ENCODE results near the gene ATP6V0B. TPM values are rescaled to one million over a fixed set of nuclear protein-coding genes. Genes with fewer than 3 reads are reported as not detected.

The ATP6V0B gene
- total RNA-seq, 1 donor from 2014 or later = 195 TPM

GRCh38 chr1:43977376-43978263 is 2.9 kb downstream of the ATP6V0B start:
- H3K9me3 Mint-ChIP-seq = no peaks in the 10 kb centered on the region
- H3K27ac Mint-ChIP-seq = no peak overlapping the region
- intact Hi-C loops (cut with micrococcal nuclease) = loop anchor here (10.0 kb wide), 1 partner anchor 613 kb away; the partner anchor contains the start of gene ELOVL1
- peaks cover 38% of the 10 kb centered on the region for H3K36me3 Mint-ChIP-seq (ENCODE audit: low read depth)
- peaks cover 58% of the 10 kb centered on the region for H3K4me1 Mint-ChIP-seq (ENCODE audit: low read depth)
- H3K4me3 Mint-ChIP-seq = peak overlapping the region; percentile 85
- no peak for DNase-seq (ENCODE audit: low spot score)
- peaks cover 1% of the 10 kb centered on the region for H3K27me3 Mint-ChIP-seq (ENCODE audit: insufficient read depth)

- no peak for DNase-seq (ENCODE audit: low spot score)
- intact Hi-C loops (cut with micrococcal nuclease) = loop anchor here (10.0 kb wide), 1 partner anchor 613 kb away; the partner anchor contains the start of gene ELOVL1
- H3K27me3 Mint-ChIP-seq (ENCODE audit: insufficient read depth) = peaks cover 1% of the 10 kb centered on the region
- peak overlapping the region; percentile 85 for H3K4me3 Mint-ChIP-seq
- H3K27ac Mint-ChIP-seq = no peak overlapping the region
- peaks cover 56% of the 10 kb centered on the region for H3K4me1 Mint-ChIP-seq (ENCODE audit: low read depth)
- peaks cover 35% of the 10 kb centered on the region for H3K36me3 Mint-ChIP-seq (ENCODE audit: low read depth)
- no peaks in the 10 kb centered on the region for H3K9me3 Mint-ChIP-seq
Measured at GRCh38 chr1:43978264-43978550, 3.4 kb downstream of the ATP6V0B start.

- Mint-ChIP-seq H3K27ac (peak within 1 kb of the TSS; percentile 86), H3K9me3 (no peaks in the 10 kb centered on the region), H3K4me1 (ENCODE audit: low read depth) (peaks cover 51% of the 10 kb centered on the region), H3K36me3 (ENCODE audit: low read depth) (peaks cover 31% of the 10 kb centered on the region), H3K27me3 (ENCODE audit: insufficient read depth) (peaks cover 1% of the 10 kb centered on the region), H3K4me3 (peak within 1 kb of the TSS; percentile 90)
- DNase-seq (ENCODE audit: low spot score) = peak; percentile 30
- intact Hi-C loops (cut with micrococcal nuclease) = loop anchor here (10.0 kb wide), 1 partner anchor 614 kb away; the partner anchor contains the start of gene ELOVL1
Measured at GRCh38 chr1:43978551-43979260, 3.9 kb downstream of the ATP6V0B start, which contains the start of gene B4GALT2. Gene B4GALT2, plus strand, starts transcription at chr1:43979210. Its CDS starts 1,951 bp downstream, at chr1:43981161.

GRCh38 chr1:43979261-43979527 is 4.4 kb downstream of the ATP6V0B start:
- no peak overlapping the region for H3K27ac Mint-ChIP-seq
- no peaks in the 10 kb centered on the region for H3K9me3 Mint-ChIP-seq
- DNase-seq (ENCODE audit: low spot score) = no peak
- H3K4me1 Mint-ChIP-seq (ENCODE audit: low read depth) = peaks cover 46% of the 10 kb centered on the region
- H3K4me3 Mint-ChIP-seq = no peak overlapping the region
- H3K27me3 Mint-ChIP-seq (ENCODE audit: insufficient read depth) = peaks cover 1% of the 10 kb centered on the region
- H3K36me3 Mint-ChIP-seq (ENCODE audit: low read depth) = peaks cover 27% of the 10 kb centered on the region
- intact Hi-C loops (cut with micrococcal nuclease) = loop anchor here (10.0 kb wide), 1 partner anchor 614 kb away; the partner anchor contains the start of gene ELOVL1

- no peaks in the 10 kb centered on the region for H3K9me3 Mint-ChIP-seq
- peaks cover 26% of the 10 kb centered on the region for H3K36me3 Mint-ChIP-seq (ENCODE audit: low read depth)
- H3K4me1 Mint-ChIP-seq (ENCODE audit: low read depth) = peaks cover 43% of the 10 kb centered on the region
- intact Hi-C loops (cut with micrococcal nuclease) = loop anchor here (10.0 kb wide), 1 partner anchor 615 kb away; the partner anchor contains the start of gene ELOVL1
- H3K4me3 Mint-ChIP-seq = peak overlapping the region; percentile 90
- DNase-seq (ENCODE audit: low spot score) = no peak
- H3K27ac Mint-ChIP-seq = peak overlapping the region; percentile 86
- no peaks in the 10 kb centered on the region for H3K27me3 Mint-ChIP-seq (ENCODE audit: insufficient read depth)
Measured at GRCh38 chr1:43979528-43980254, 4.9 kb downstream of the ATP6V0B start.

- peaks cover 27% of the 10 kb centered on the region for H3K36me3 Mint-ChIP-seq (ENCODE audit: low read depth)
- peak overlapping the region; percentile 90 for H3K4me3 Mint-ChIP-seq
- H3K27me3 Mint-ChIP-seq (ENCODE audit: insufficient read depth) = no peaks in the 10 kb centered on the region
- DNase-seq (ENCODE audit: low spot score) = no peak
- intact Hi-C loops (cut with micrococcal nuclease) = no loop called here
- H3K4me1 Mint-ChIP-seq (ENCODE audit: low read depth) = peaks cover 43% of the 10 kb centered on the region
- peak overlapping the region; percentile 86 for H3K27ac Mint-ChIP-seq
- H3K9me3 Mint-ChIP-seq = no peaks in the 10 kb centered on the region
Measured at GRCh38 chr1:43980255-43981134, 5.7 kb downstream of the ATP6V0B start.

GRCh38 chr1:43981135-43981491 is 6.4 kb downstream of the ATP6V0B start:
- Mint-ChIP-seq H3K4me3 (peak overlapping the region; percentile 12), H3K9me3 (no peaks in the 10 kb centered on the region), H3K27me3 (ENCODE audit: insufficient read depth) (no peaks in the 10 kb centered on the region), H3K27ac (no peak overlapping the region), H3K4me1 (ENCODE audit: low read depth) (peaks cover 38% of the 10 kb centered on the region), H3K36me3 (ENCODE audit: low read depth) (peaks cover 26% of the 10 kb centered on the region)
- intact Hi-C loops (cut with micrococcal nuclease) = no loop called here
- no peak for DNase-seq (ENCODE audit: low spot score)

- peak overlapping the region; percentile 53 for H3K4me3 Mint-ChIP-seq
- H3K9me3 Mint-ChIP-seq = no peaks in the 10 kb centered on the region
- no peaks in the 10 kb centered on the region for H3K27me3 Mint-ChIP-seq (ENCODE audit: insufficient read depth)
- peaks cover 32% of the 10 kb centered on the region for H3K4me1 Mint-ChIP-seq (ENCODE audit: low read depth)
- no peak for DNase-seq (ENCODE audit: low spot score)
- no peak overlapping the region for H3K27ac Mint-ChIP-seq
- peaks cover 23% of the 10 kb centered on the region for H3K36me3 Mint-ChIP-seq (ENCODE audit: low read depth)
- intact Hi-C loops (cut with micrococcal nuclease) = no loop called here
Measured at GRCh38 chr1:43981636-43982035, 6.9 kb downstream of the ATP6V0B start.

GRCh38 chr1:43982241-43982640 is 7.5 kb downstream of the ATP6V0B start:
- intact Hi-C loops (cut with micrococcal nuclease) = no loop called here

GRCh38 chr1:43982808-43983207 is 8.0 kb downstream of the ATP6V0B start:
- Mint-ChIP-seq H3K9me3 (no peaks in the 10 kb centered on the region), H3K36me3 (ENCODE audit: low read depth) (peaks cover 11% of the 10 kb centered on the region), H3K4me1 (ENCODE audit: low read depth) (peaks cover 21% of the 10 kb centered on the region), H3K27ac (no peak overlapping the region), H3K27me3 (ENCODE audit: insufficient read depth) (no peaks in the 10 kb centered on the region), H3K4me3 (no peak overlapping the region)
- intact Hi-C loops (cut with micrococcal nuclease) = no loop called here
- DNase-seq (ENCODE audit: low spot score) = no peak

More at GRCh38 chr1:43982241-43982640, 7.5 kb downstream of the ATP6V0B start:
- Mint-ChIP-seq H3K4me3 (no peak overlapping the region), H3K36me3 (ENCODE audit: low read depth) (peaks cover 17% of the 10 kb centered on the region), H3K9me3 (no peaks in the 10 kb centered on the region), H3K27me3 (ENCODE audit: insufficient read depth) (no peaks in the 10 kb centered on the region), H3K4me1 (ENCODE audit: low read depth) (peaks cover 26% of the 10 kb centered on the region), H3K27ac (no peak overlapping the region)
- no peak for DNase-seq (ENCODE audit: low spot score)

GRCh38 chr1:43983253-43983899 is 8.6 kb downstream of the ATP6V0B start:
- Mint-ChIP-seq H3K27ac (no peak overlapping the region), H3K36me3 (ENCODE audit: low read depth) (peaks cover 8% of the 10 kb centered on the region)
- intact Hi-C loops (cut with micrococcal nuclease) = no loop called here

GRCh38 chr1:43984855-43985254 is 10.1 kb downstream of the ATP6V0B start:
- Mint-ChIP-seq H3K9me3 (no peaks in the 10 kb centered on the region), H3K27ac (no peak overlapping the region), H3K4me1 (ENCODE audit: low read depth) (peaks cover 10% of the 10 kb centered on the region), H3K27me3 (ENCODE audit: insufficient read depth) (no peaks in the 10 kb centered on the region), H3K4me3 (no peak overlapping the region), H3K36me3 (ENCODE audit: low read depth) (peaks cover 7% of the 10 kb centered on the region)
- intact Hi-C loops (cut with micrococcal nuclease) = no loop called here
- no peak for DNase-seq (ENCODE audit: low spot score)

More at GRCh38 chr1:43983253-43983899, 8.6 kb downstream of the ATP6V0B start:
- H3K27me3 Mint-ChIP-seq (ENCODE audit: insufficient read depth) = no peaks in the 10 kb centered on the region
- peaks cover 15% of the 10 kb centered on the region for H3K4me1 Mint-ChIP-seq (ENCODE audit: low read depth)
- H3K4me3 Mint-ChIP-seq = no peak overlapping the region
- no peak for DNase-seq (ENCODE audit: low spot score)
- H3K9me3 Mint-ChIP-seq = no peaks in the 10 kb centered on the region
